ENCODE data around the gene FPR2. TPM values are rescaled to one million over a fixed set of nuclear protein-coding genes. Genes with fewer than 3 reads are reported as not detected.
A peak's percentile ranks its signal among the peaks of the same experiment; 100 is the strongest.

The FPR2 gene
- polyA plus RNA-seq, 1 donor from 2014 or later = not detected

DNA sequence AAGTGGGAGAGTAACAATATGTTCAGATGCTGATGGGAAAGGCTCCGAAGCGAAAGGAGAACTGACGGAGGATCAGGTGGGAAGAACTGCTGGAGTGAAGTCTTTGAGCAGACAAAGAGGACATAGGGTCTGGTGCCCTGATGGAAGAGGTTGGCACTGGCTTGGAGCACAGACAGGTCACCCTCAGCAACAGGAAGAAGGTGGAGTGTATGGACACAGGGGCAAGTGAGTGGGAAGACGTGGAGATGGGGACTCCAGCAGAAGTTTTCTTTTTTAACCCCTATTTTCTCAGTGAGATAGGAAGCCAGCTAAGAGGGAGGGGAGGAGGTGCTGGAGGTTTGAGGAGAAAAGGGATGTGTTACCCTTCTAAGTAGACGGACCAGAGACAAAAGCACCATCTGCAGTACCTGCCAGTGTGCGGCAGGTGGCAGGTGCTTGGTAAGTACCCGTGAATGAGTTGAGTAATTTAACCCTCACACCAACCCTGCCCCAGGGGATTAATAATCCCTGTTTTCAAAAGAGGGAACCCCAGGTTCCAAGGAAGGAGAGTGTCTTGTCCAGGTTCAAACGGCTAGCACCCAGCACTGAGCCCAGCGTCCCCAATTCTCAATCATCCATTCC, 48.4 kb upstream of the FPR2 start:
- H3K27ac ChIP-seq (ENCODE audit: low read length) = no peak overlapping the region
- no peak overlapping the region for H3K4me3 ChIP-seq (ENCODE audit: low read length)
- no peak overlapping the region for H3K4me2 ChIP-seq (ENCODE audit: low read length)
- H3K9me3 ChIP-seq (ENCODE audit: low read length) = no peaks in the 10 kb centered on the region
- peaks cover 12% of the 10 kb centered on the region for H3K27me3 ChIP-seq (ENCODE audit: insufficient read depth, low read depth, low read length)
- H3K79me2 ChIP-seq (replicated peaks; ENCODE audit: insufficient read depth, low read length) = no peaks in the 10 kb centered on the region
- TF ChIP-seq, protein P1, sequence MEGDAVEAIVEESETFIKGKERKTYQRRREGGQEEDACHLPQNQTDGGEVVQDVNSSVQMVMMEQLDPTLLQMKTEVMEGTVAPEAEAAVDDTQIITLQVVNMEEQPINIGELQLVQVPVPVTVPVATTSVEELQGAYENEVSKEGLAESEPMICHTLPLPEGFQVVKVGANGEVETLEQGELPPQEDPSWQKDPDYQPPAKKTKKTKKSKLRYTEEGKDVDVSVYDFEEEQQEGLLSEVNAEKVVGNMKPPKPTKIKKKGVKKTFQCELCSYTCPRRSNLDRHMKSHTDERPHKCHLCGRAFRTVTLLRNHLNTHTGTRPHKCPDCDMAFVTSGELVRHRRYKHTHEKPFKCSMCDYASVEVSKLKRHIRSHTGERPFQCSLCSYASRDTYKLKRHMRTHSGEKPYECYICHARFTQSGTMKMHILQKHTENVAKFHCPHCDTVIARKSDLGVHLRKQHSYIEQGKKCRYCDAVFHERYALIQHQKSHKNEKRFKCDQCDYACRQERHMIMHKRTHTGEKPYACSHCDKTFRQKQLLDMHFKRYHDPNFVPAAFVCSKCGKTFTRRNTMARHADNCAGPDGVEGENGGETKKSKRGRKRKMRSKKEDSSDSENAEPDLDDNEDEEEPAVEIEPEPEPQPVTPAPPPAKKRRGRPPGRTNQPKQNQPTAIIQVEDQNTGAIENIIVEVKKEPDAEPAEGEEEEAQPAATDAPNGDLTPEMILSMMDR (IDR thresholded peaks at IDR 0.05; ENCODE audit: poor library complexity, severe bottlenecking) = peak; percentile 32
- no peak for TF ChIP-seq MXI1 (conservative IDR thresholded peaks at IDR 0.05; ENCODE audit: poor library complexity, severe bottlenecking)
- no peak for TF ChIP-seq TAF1 (IDR thresholded peaks at IDR 0.05; ENCODE audit: low read depth)
- TF ChIP-seq SMC3 (conservative IDR thresholded peaks at IDR 0.05; ENCODE audit: poor library complexity) = peak; percentile 18
- TF ChIP-seq POLR2AphosphoS5 (IDR thresholded peaks at IDR 0.05) = no peak
- H3F3A ChIP-seq (ENCODE audit: insufficient read depth, low read length, poor library complexity, severe bottlenecking) = no peaks in the 10 kb centered on the region
- H3K36me3 ChIP-seq (ENCODE audit: insufficient read depth, low read length) = no peaks in the 10 kb centered on the region
- no peak overlapping the region for H2AFZ ChIP-seq (ENCODE audit: low read depth, low read length)
- H3K9ac ChIP-seq (ENCODE audit: low read length) = no peak overlapping the region
- no peaks in the 10 kb centered on the region for H4K20me1 ChIP-seq (ENCODE audit: insufficient read depth)
- H3K9me2 ChIP-seq (ENCODE audit: insufficient read depth, low read length) = no peaks in the 10 kb centered on the region

DNA sequence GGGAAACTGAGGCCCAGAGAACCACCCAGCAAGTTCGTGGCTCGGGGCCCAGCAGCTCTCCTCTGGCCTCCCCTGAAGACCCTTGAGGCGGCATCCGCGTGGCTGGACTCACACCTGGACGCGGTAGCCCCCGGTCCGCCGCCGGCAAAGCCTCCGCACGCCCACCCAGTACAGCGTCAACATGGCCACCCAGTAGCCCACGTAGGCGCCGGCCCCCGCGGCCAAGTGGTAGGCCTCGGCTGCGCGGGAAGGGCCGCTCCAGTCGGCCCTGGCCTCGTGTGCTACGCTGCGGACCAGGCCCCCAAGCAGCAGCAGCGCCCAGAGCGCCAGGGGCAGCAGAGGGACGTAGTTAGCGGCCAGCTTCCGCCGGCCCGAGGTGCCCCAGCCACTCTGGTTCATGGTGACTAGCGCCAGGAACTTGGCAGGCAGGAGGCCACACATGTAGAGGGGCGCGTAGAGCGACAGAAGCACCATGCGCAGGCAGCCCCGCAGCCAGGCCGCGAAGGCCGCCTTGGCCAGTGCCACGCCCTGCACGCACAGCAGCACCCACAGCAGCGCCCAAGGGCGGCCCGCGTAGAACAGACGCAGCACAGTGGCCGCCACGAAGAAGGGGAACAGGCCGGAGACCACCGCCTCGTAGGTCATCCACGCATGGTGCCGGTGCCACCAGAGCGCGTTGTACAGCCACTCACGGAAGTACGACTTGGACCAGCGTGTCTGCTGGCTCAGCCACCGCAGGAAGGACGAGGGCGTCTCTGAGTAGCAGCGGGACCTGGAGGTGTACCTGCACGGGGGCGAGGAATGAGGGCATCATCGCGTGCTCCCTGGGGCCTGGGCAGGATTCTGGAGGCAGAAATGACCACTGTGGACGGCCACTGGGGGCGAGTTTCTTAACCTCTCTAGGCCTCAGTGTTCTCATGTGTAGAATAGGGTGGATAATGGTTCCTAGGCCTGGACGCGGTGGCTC, 47.4 kb upstream of the FPR2 start:
- Histone ChIP-seq H3K79me2 (replicated peaks; ENCODE audit: insufficient read depth, low read length) (no peaks in the 10 kb centered on the region), H3K27ac (ENCODE audit: low read length) (no peak overlapping the region), H3K4me3 (ENCODE audit: low read length) (no peak overlapping the region), H3F3A (ENCODE audit: insufficient read depth, low read length, poor library complexity, severe bottlenecking) (no peaks in the 10 kb centered on the region), H3K9ac (ENCODE audit: low read length) (no peak overlapping the region), H3K36me3 (ENCODE audit: insufficient read depth, low read length) (no peaks in the 10 kb centered on the region), H4K20me1 (ENCODE audit: insufficient read depth) (no peaks in the 10 kb centered on the region), H3K27me3 (ENCODE audit: insufficient read depth, low read depth, low read length) (peaks cover 22% of the 10 kb centered on the region), H3K9me2 (ENCODE audit: insufficient read depth, low read length) (no peaks in the 10 kb centered on the region), H3K9me3 (ENCODE audit: low read length) (no peaks in the 10 kb centered on the region), H2AFZ (ENCODE audit: low read depth, low read length) (no peak overlapping the region), H3K4me2 (ENCODE audit: low read length) (no peak overlapping the region)
- TF ChIP-seq, protein P2, sequence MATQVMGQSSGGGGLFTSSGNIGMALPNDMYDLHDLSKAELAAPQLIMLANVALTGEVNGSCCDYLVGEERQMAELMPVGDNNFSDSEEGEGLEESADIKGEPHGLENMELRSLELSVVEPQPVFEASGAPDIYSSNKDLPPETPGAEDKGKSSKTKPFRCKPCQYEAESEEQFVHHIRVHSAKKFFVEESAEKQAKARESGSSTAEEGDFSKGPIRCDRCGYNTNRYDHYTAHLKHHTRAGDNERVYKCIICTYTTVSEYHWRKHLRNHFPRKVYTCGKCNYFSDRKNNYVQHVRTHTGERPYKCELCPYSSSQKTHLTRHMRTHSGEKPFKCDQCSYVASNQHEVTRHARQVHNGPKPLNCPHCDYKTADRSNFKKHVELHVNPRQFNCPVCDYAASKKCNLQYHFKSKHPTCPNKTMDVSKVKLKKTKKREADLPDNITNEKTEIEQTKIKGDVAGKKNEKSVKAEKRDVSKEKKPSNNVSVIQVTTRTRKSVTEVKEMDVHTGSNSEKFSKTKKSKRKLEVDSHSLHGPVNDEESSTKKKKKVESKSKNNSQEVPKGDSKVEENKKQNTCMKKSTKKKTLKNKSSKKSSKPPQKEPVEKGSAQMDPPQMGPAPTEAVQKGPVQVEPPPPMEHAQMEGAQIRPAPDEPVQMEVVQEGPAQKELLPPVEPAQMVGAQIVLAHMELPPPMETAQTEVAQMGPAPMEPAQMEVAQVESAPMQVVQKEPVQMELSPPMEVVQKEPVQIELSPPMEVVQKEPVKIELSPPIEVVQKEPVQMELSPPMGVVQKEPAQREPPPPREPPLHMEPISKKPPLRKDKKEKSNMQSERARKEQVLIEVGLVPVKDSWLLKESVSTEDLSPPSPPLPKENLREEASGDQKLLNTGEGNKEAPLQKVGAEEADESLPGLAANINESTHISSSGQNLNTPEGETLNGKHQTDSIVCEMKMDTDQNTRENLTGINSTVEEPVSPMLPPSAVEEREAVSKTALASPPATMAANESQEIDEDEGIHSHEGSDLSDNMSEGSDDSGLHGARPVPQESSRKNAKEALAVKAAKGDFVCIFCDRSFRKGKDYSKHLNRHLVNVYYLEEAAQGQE (IDR thresholded peaks at IDR 0.05; ENCODE audit: borderline replicate concordance) = no peak
- TF ChIP-seq EP300 (conservative IDR thresholded peaks at IDR 0.05; ENCODE audit: poor library complexity, severe bottlenecking) (no peak), SMC3 (conservative IDR thresholded peaks at IDR 0.05; ENCODE audit: poor library complexity) (no peak), POLR2AphosphoS5 (IDR thresholded peaks at IDR 0.05) (no peak), RAD21 (conservative IDR thresholded peaks at IDR 0.05) (no peak), TAF1 (IDR thresholded peaks at IDR 0.05; ENCODE audit: low read depth) (no peak), EZH2 (IDR thresholded peaks at IDR 0.05; ENCODE audit: borderline replicate concordance, insufficient read depth, low read length, poor library complexity, severe bottlenecking) (no peak), MXI1 (conservative IDR thresholded peaks at IDR 0.05; ENCODE audit: poor library complexity, severe bottlenecking) (no peak)
- TF ChIP-seq, protein P1 (IDR thresholded peaks at IDR 0.05; ENCODE audit: poor library complexity, severe bottlenecking) = no peak
